ENCODE data around the gene ROCK2.
"Not testable (repeated sequence)": the region's sequence is repeated elsewhere in the genome, so short reads cannot be mapped to it uniquely, and the experiment has no call there.

Gene ROCK2

GRCh38 chr2:11340717-11341116, 3.7 kb downstream of the ROCK2 start:
- DNase-seq (ENCODE audit: low read depth): no peak

- no peak for DNase-seq (ENCODE audit: low read depth)
Measured at GRCh38 chr2:11339508-11340083, 4.8 kb downstream of the ROCK2 start.

- DNase-seq (ENCODE audit: low read depth): no peak
Measured at GRCh38 chr2:11338580-11338979, 5.9 kb downstream of the ROCK2 start.

- DNase-seq (ENCODE audit: low read depth): no peak
Measured at GRCh38 chr2:11337909-11338308, 6.5 kb downstream of the ROCK2 start.

- no peak for DNase-seq (ENCODE audit: low read depth)
Measured at GRCh38 chr2:11336189-11336588, 8.2 kb downstream of the ROCK2 start.

GRCh38 chr2:11333427-11334183, 10.8 kb downstream of the ROCK2 start:
- no peak for DNase-seq (ENCODE audit: low read depth)

GRCh38 chr2:11332596-11332995, 11.8 kb downstream of the ROCK2 start:
- no peak for DNase-seq (ENCODE audit: low read depth)

- DNase-seq (ENCODE audit: low read depth): no peak
Measured at GRCh38 chr2:11330457-11331142, 13.8 kb downstream of the ROCK2 start.

GRCh38 chr2:11329776-11330175, 14.7 kb downstream of the ROCK2 start:
- DNase-seq (ENCODE audit: low read depth): no peak

GRCh38 chr2:11328522-11328921, 15.9 kb downstream of the ROCK2 start:
- not testable (repeated sequence) for DNase-seq (ENCODE audit: low read depth)

GRCh38 chr2:11327871-11328270, 16.6 kb downstream of the ROCK2 start:
- no peak for DNase-seq (ENCODE audit: low read depth)

GRCh38 chr2:11326677-11327211, 17.7 kb downstream of the ROCK2 start:
- DNase-seq (ENCODE audit: low read depth): no peak

- DNase-seq (ENCODE audit: low read depth): no peak
Measured at GRCh38 chr2:11325961-11326676, 18.3 kb downstream of the ROCK2 start.

GRCh38 chr2:11321847-11322246, 22.6 kb downstream of the ROCK2 start:
- DNase-seq (ENCODE audit: low read depth): no peak

GRCh38 chr2:11320698-11321492, 23.5 kb downstream of the ROCK2 start:
- no peak for DNase-seq (ENCODE audit: low read depth)

GRCh38 chr2:11319939-11320338, 24.5 kb downstream of the ROCK2 start:
- no peak for DNase-seq (ENCODE audit: low read depth)

- no peak for DNase-seq (ENCODE audit: low read depth)
Measured at GRCh38 chr2:11315074-11315705, 29.2 kb downstream of the ROCK2 start.

- no peak for DNase-seq (ENCODE audit: low read depth)
Measured at GRCh38 chr2:11314487-11314886, 29.9 kb downstream of the ROCK2 start.

GRCh38 chr2:11312770-11313471, 31.5 kb downstream of the ROCK2 start:
- no peak for DNase-seq (ENCODE audit: low read depth)

GRCh38 chr2:11311543-11311942, 32.9 kb downstream of the ROCK2 start:
- no peak for DNase-seq (ENCODE audit: low read depth)
